GM10266 (cell line): Measurements from ENCODE around the gene SLC7A4.

Experiments
- DNase-seq: peaks from one replicate; pipeline ENCODE4 v3.0.0; 2012; ENCODE audit errors: extremely low spot score
- TF ChIP-seq, protein P1 (sequence below): IDR thresholded peaks from 2 replicates; pipeline ENCODE4 v1.5.1; 2012; ENCODE audit warnings: mild to moderate bottlenecking, low read depth; ENCODE audit not compliant: control insufficient read depth, insufficient read depth; ENCODE audit errors: missing control alignments

Gene SLC7A4, protein sequence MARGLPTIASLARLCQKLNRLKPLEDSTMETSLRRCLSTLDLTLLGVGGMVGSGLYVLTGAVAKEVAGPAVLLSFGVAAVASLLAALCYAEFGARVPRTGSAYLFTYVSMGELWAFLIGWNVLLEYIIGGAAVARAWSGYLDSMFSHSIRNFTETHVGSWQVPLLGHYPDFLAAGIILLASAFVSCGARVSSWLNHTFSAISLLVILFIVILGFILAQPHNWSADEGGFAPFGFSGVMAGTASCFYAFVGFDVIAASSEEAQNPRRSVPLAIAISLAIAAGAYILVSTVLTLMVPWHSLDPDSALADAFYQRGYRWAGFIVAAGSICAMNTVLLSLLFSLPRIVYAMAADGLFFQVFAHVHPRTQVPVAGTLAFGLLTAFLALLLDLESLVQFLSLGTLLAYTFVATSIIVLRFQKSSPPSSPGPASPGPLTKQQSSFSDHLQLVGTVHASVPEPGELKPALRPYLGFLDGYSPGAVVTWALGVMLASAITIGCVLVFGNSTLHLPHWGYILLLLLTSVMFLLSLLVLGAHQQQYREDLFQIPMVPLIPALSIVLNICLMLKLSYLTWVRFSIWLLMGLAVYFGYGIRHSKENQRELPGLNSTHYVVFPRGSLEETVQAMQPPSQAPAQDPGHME

DNA sequence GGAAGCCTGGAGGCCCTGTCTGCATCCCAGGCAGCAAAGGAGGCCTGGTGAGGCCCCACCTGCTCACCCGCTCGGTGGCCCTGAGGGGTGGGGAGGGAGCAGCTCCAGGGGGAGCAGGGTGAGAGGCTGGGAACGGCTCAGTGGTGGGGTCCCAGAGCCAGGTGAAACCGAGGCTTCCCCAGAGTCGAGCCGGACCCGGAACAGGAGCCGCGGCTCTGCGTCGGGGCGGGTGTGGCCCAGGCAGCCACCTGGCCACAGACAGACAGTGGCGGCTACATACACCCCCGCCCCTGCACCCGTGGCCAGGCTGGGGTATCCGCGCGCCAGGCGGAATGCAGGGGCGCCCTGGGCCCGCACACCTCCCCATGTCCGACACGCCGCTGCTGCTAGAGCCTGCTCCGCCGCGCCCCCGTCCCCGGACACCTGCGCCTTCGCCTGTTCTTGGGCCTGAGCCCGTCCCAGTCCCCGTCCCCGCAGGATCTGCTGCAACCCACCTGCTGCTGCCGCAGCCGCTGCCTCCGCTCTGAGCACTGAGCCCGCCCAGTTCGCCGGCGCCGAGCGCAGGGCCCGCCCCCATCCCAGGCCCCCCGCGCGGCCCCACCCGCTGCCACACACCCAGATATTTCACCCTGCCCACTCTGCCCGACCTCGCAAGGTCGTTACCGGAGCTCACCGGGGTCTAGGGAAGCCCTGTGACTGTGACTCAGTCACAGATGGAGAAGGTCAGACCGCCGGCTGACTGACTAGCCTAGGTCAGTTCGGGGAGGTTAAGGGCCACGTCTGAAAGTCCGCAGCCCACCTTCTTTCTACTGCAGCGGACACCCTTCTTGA, at the start of gene SLC7A4:
TSS of gene SLC7A4 (minus strand) at position 525 of the 831 bp plus-strand sequence. CDS start 749 bp downstream, outside the sequence.
- no peak for DNase-seq
- TF ChIP-seq, protein P1, sequence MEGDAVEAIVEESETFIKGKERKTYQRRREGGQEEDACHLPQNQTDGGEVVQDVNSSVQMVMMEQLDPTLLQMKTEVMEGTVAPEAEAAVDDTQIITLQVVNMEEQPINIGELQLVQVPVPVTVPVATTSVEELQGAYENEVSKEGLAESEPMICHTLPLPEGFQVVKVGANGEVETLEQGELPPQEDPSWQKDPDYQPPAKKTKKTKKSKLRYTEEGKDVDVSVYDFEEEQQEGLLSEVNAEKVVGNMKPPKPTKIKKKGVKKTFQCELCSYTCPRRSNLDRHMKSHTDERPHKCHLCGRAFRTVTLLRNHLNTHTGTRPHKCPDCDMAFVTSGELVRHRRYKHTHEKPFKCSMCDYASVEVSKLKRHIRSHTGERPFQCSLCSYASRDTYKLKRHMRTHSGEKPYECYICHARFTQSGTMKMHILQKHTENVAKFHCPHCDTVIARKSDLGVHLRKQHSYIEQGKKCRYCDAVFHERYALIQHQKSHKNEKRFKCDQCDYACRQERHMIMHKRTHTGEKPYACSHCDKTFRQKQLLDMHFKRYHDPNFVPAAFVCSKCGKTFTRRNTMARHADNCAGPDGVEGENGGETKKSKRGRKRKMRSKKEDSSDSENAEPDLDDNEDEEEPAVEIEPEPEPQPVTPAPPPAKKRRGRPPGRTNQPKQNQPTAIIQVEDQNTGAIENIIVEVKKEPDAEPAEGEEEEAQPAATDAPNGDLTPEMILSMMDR, result no peak

DNA sequence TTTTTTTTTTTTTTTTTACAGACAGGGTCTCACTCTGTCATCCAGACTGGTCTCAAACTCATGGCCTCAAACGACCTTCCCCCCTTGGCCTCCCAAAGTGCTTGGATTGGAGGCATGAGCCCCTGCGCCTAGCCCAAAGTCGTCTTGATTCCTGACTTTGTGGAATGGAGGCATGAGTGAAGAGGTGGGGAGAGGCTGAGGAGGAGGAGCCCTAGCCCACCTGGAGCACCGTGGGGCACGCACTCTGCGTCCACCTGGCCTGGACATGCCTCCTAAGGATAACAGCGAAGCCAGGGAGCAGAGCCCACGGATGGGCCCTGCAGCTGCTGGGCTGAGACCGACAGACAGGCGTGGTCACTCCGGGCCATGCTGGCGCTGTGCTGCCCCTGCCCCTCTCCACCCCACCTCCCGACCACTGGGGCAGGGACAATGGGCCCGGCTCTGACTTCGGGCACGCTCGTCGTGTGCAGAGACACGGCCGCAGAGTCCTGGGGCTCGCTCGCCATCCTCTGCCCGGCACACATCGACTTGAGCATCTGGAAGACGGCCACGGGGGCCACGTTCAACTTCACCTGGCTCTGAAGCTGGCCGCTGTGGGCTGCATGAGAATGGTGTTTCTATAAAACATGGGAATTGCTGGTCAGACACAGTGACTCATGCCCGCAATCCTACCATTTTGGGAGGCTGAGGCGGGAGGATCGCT, 48.2 kb upstream of the SLC7A4 start:
- TF ChIP-seq, protein P1, result no peak
- DNase-seq, result no peak

DNA sequence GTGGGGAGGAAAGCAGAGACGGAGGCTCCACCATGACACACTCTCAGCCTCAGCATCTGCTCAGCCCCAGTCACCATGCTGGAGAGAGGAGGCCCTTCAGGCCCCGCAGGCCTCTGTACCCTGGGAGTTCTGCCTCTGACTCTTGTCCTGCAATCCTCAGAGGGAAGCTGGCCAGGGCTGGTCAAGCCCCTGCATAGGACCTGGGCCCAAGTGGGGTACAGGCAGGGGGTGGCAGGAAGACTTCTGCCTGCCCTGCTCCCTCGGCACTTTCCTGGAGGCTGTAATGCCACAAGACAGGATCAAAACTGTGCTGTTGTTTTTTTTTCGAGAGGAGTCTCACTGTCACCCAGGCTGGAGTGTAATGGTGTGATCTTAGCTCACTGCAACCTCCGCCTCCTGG, 47.1 kb upstream of the SLC7A4 start:
- TF ChIP-seq, protein P1, result no peak
- DNase-seq, result no peak

DNA sequence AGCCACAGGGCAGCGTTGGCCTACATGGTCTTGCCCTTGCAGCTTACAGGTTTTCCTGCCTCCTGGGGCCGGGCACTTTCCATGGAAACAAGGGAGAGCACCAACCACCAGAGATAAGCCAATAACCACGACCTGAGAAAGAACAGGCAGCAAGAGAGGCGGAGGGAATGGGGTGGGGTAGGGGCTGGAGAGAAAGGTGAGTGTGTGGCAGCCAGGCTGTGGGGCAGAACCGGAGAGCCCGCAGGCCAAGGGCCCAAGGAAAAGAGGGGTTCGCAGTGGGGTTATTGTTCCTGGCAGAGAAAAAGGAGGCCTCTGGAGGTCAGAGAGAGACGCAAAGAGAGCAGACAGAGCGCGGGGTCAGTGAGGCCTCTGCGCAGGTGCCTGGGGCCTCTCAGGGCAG, 46.6 kb upstream of the SLC7A4 start:
- no peak for DNase-seq

DNA sequence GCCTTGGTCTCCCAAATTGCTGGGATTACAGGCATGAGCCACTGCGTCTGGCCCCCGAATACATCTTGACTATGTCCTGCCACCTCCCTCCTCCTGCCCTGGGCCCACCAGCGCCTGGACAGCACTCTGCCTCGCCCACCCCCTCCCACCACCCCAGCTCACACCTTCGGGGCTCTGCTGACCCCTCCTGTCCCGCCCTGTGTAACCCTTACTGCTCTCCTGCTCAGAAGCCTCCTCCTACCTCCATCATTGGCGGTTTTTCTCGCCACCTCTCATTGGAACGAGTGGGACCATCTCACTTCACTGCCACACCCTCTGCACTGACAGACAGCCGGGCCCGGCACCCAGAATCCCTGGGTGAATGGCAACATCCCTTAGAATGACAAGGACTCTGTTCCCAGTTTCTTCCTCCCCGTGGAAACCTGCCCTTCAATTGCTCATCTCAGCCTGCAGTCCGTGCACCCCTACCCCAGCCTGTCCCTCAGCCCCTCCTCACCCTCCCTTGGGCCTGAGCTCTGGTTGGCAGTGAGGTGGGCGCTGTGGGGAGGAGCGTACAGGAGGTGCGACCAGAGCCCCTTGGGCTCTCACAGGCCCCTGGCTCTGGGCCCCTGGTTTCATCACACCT, 45.6 kb upstream of the SLC7A4 start:
- TF ChIP-seq, protein P1, result no peak
- DNase-seq, result no peak

More for the DNA sequence above, 46.6 kb upstream of the SLC7A4 start:
- TF ChIP-seq, protein P1, result no peak

DNA sequence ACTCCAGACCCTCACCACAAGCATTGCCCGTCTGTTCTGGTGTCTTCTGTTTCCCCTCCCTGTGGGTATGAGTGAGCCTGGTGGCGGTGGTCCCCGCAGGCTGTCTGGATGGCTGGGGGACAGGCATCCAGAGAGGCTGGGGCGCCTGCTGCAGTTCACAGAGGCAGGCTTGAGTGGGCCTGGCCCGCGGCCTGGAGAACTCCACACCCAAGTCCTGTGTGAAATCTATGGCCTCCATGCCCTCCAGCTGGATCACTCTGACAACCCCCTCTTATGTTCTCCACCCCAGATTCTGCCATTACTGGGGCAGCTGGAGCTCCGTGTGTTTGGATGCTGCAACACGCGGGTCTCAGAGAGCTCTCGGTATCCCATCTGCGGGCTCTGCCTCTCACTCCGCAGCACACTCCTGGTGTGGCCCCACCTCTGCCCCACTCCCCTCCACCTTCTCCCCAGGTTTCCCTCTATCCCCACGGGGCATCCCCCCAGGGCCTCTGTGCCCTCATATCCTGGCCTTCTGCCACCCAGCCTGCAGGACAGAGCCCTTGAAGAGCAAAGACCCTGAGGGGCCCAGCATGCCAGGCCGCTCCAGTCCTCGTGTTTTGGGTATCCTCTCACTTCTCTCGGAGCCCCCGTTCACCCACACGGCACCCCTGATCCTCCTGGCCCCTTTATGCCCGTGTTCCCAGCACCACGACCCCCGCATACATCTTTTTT, 44.7 kb upstream of the SLC7A4 start:
- TF ChIP-seq, protein P1, result no peak
- DNase-seq, result no peak
